NT2/D1 (cell line): ENCODE data around the gene PPEF1.
"Not testable (repeated sequence)": the region's sequence is repeated elsewhere in the genome, so short reads cannot be mapped to it uniquely, and the experiment has no call there.

Source experiments
- DNase-seq: peaks from one replicate; pipeline ENCODE4 v3.0.0-alpha.2; 2011; ENCODE audit warnings: low read depth, low spot score
- H3K27me3 ChIP-seq: 2 replicates; pipeline ENCODE4 v1.6.0; 2011; ENCODE audit warnings: mild to moderate bottlenecking; ENCODE audit not compliant: insufficient read length, insufficient read depth
- H3K36me3 ChIP-seq: 2 replicates; pipeline ENCODE4 v1.6.1; 2011; ENCODE audit warnings: mild to moderate bottlenecking, low read length, mixed read lengths; ENCODE audit not compliant: insufficient read depth, insufficient read length
- H3K4me1 ChIP-seq: 2 replicates; pipeline ENCODE4 v1.5.1; 2011; ENCODE audit not compliant: insufficient read depth, insufficient read length
- H3K4me3 ChIP-seq: 2 replicates; pipeline ENCODE4 v1.5.1; 2011; ENCODE audit warnings: low read depth; ENCODE audit not compliant: insufficient read length
- H3K9ac ChIP-seq: 2 replicates; pipeline ENCODE4 v1.6.0; 2011; ENCODE audit warnings: low read depth; ENCODE audit not compliant: insufficient read length
- H3K9me3 ChIP-seq: 2 replicates; pipeline ENCODE4 v1.5.1; 2011; ENCODE audit warnings: mild to moderate bottlenecking, low read length; ENCODE audit not compliant: insufficient read depth
- SUZ12 ChIP-seq: IDR thresholded peaks from 2 replicates; pipeline ENCODE4 v1.6.1; 2011; ENCODE audit not compliant: insufficient read length, insufficient read depth; ENCODE audit errors: extremely low read depth
- YY1 ChIP-seq: IDR thresholded peaks from 2 replicates; pipeline ENCODE4 v1.6.1; 2011; ENCODE audit not compliant: insufficient read length, insufficient read depth
- ZNF274 ChIP-seq: IDR thresholded peaks from 2 replicates; pipeline ENCODE4 v1.6.1; 2011; ENCODE audit warnings: mild to moderate bottlenecking, low read depth, low read length

Gene PPEF1

DNA sequence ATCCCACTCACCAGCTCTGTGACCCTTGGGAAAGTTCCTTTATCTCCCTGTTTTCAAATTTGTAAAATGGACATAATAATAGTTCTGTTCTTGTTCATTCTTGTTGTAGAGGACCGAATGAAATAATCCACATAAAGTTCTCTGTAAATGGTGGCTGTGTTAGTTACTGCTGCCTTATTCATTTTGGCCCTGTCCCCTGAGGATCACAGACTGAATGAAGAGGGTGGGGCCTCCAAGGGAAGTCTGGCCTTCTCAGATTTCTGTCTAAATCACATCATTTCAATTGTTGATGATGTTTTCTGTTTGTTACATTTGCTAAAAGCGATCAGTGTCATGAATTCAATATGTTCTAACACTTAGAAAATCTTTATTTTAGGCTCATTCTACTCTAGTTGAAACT lies 117.9 kb downstream of the PPEF1 start:
- H3K27me3 ChIP-seq = no peaks in the 10 kb centered on the region
- H3K4me3 ChIP-seq = no peak overlapping the region
- DNase-seq = no peak
- H3K9me3 ChIP-seq = no peaks in the 10 kb centered on the region
- no peaks in the 10 kb centered on the region for H3K4me1 ChIP-seq
- H3K36me3 ChIP-seq = no peaks in the 10 kb centered on the region
- no peak for TF ChIP-seq YY1
- no peak for TF ChIP-seq SUZ12
- no peak for TF ChIP-seq ZNF274
- no peak overlapping the region for H3K9ac ChIP-seq

DNA sequence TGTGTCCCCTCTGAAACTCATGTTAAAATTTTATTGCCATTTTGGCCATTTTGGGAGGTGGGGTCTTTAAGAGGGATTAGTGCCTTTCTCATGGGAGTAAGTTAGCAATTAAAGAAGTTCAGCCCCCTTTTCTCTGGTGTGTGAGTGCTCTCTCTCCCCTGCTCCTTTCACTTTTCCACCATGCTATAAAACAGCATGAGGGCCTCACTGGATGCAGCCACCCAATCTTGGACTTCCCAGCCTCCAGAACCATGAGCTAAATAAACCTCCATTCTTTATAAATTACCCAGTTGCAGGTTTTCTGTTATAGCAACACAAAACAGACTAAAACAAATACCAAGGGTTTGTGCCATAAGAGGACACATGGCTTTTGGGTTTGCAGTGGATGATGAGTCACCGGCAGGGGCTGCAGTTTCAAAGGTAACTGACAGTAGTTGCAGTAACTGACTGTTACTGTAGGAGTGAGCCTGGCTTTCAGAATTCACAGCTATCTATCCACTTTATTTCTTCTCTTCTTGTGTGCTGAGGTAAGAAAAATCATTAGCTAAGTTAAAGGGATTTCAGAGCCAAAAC lies 121.5 kb downstream of the PPEF1 start:
- H3K27me3 ChIP-seq = no peaks in the 10 kb centered on the region
- no peak overlapping the region for H3K9ac ChIP-seq
- no peak overlapping the region for H3K4me3 ChIP-seq
- H3K9me3 ChIP-seq = no peaks in the 10 kb centered on the region
- H3K4me1 ChIP-seq = peaks cover 4% of the 10 kb centered on the region
- no peaks in the 10 kb centered on the region for H3K36me3 ChIP-seq
- no peak for DNase-seq
- TF ChIP-seq YY1 (no peak), ZNF274 (no peak), SUZ12 (no peak)

- no peak for DNase-seq
- Histone ChIP-seq H3K4me3 (no peak overlapping the region), H3K36me3 (no peaks in the 10 kb centered on the region), H3K4me1 (peaks cover 4% of the 10 kb centered on the region), H3K27me3 (no peaks in the 10 kb centered on the region), H3K9ac (no peak overlapping the region), H3K9me3 (no peaks in the 10 kb centered on the region)
- TF ChIP-seq ZNF274 = no peak
- no peak for TF ChIP-seq YY1
- TF ChIP-seq SUZ12 = no peak
Measured at GRCh38 chrX:18833071-18833731, 125.8 kb downstream of the PPEF1 start.

DNA sequence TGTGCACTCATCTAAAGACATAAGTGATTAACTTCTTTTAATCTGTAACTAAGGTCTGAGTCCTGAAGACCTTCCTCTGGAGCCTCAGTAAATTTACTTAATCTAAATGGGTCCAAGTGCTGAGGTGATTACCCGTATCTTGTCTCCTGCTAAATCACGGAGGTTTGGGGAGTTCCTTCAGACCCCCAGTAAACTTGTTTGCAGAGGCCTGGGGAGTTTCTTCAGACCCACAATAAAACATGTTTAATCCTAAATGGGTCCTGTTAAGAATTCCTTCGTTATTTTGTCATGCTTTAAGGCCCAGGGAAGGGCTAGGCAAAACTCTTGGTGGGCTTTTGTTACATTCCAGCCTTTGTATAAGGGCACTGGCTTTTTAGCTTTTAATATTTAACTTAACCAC lies 140.5 kb downstream of the PPEF1 start:
- DNase-seq, H3K9ac ChIP-seq, H3K27me3 ChIP-seq, H3K4me1 ChIP-seq, H3K4me3 ChIP-seq, H3K36me3 ChIP-seq: not testable (repeated sequence)
- peaks cover 19% of the 10 kb centered on the region; the same call in 1 of the 2 replicates for H3K9me3 ChIP-seq

DNA sequence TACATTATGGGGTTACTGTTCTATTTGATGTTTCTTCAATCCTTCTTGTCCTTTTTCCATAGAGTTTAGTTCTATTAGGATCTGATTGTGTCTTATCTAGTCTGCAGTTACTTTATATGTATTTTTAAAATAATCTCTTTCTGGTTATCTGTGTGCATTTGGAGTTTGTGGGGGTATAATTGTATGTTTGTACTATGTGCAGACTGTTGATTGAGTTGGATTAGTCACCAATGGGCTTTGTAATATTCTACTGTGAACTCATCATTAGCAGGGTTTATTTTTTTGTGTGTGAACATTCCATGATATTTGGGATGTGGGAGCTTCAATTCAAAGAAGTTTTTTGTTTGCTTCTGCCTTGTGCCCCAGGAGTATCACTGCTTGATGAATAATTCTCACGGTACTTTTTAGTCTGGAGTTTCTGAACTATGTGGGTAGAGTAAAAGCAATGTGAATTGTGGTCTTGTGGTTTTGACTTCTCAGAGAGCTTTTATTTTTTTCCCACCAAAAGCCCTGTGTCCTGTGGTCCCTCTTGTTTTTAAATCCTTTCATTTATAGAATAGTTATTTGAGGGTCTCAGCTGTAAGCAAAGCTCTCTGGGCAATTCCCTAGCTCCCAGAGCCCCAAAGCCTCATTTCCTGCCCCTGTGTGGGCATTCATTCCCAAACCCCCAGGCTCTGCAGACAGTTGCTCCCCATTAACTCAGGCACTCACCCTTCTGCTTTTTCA lies 148.6 kb downstream of the PPEF1 start:
- TF ChIP-seq ZNF274 (no peak), SUZ12 (no peak), YY1 (no peak)
- no peaks in the 10 kb centered on the region for H3K36me3 ChIP-seq
- DNase-seq = no peak
- no peaks in the 10 kb centered on the region for H3K4me1 ChIP-seq
- H3K9me3 ChIP-seq = no peaks in the 10 kb centered on the region
- no peak overlapping the region for H3K9ac ChIP-seq
- no peak overlapping the region for H3K4me3 ChIP-seq
- no peaks in the 10 kb centered on the region for H3K27me3 ChIP-seq

DNA sequence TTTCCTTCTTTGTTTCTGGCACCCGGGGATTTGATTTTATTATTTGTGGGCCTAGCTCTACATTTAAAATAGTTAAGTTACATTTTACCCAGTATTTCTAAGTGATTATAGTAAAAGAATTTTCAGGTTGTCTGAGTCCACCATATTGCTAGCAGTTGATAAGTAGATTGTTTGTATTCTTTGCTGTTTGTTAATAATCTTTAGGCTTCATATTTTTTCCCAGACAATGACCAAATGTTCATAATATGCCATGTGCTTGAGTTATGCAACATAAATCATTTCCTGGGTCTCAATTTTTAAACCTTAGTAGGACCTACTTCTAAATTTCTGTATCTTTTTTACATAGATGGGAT lies 149.2 kb downstream of the PPEF1 start:
- no peaks in the 10 kb centered on the region for H3K9me3 ChIP-seq
- no peaks in the 10 kb centered on the region for H3K4me1 ChIP-seq
- H3K27me3 ChIP-seq = no peaks in the 10 kb centered on the region
- H3K9ac ChIP-seq = no peak overlapping the region
- TF ChIP-seq ZNF274 (no peak), YY1 (no peak), SUZ12 (no peak)
- no peak overlapping the region for H3K4me3 ChIP-seq
- H3K36me3 ChIP-seq = no peaks in the 10 kb centered on the region
- no peak for DNase-seq

DNA sequence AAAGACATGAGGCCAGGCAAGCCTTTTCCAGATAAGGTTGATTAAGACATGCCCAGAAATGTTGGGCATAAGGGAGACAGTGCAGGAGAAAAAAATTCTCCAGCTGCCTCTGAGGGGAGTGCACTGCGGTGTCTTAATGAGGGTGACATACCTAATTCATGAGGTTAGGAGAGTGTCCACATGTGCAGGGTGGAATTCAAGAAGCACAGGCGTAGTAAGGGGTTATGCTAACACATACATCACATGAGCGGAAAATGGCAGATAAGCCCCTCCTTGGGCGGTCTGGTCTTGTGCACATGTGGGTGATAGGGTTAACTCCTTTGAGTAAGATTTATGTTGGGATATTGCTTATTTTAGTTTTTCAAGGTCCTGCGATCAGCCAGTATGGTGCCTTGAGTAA lies 154.1 kb downstream of the PPEF1 start:
- no peak for TF ChIP-seq SUZ12
- TF ChIP-seq ZNF274 = no peak
- no peak for TF ChIP-seq YY1
- H3K9ac ChIP-seq = no peak overlapping the region

More for the DNA sequence above, 154.1 kb downstream of the PPEF1 start:
- no peak overlapping the region for H3K4me3 ChIP-seq
- no peaks in the 10 kb centered on the region for H3K36me3 ChIP-seq
- H3K4me1 ChIP-seq = no peaks in the 10 kb centered on the region
- no peaks in the 10 kb centered on the region for H3K27me3 ChIP-seq
- DNase-seq = no peak
- H3K9me3 ChIP-seq = peaks cover 6% of the 10 kb centered on the region; the same call in 1 of the 2 replicates
